Upper lobe of left lung (tissue), 4 donors: ENCODE data around the gene DOCK1.

Source experiments
- CTCF ChIP-seq, 6 experiments: fragments of 450-650 bp in 4 of 6; fragments of 200-600 bp in 2 of 6; sonication (generic) in 2 of 6; IDR thresholded peaks; one replicate each; pipeline ENCODE4 v1.5.1; 2016 to 2019; ENCODE audit warnings: antibody characterized with exemption in 6 of 6
- POLR2A ChIP-seq, 4 donors: fragments of 450-650 bp; IDR thresholded peaks; one replicate each; pipeline ENCODE4 v1.5.1; 2016 to 2017; ENCODE audit warnings: antibody characterized with exemption in 4 of 4, mild to moderate bottlenecking in 2 of 4

- no peak for TF ChIP-seq CTCF (IDR thresholded peaks at IDR 0.05)
- TF ChIP-seq POLR2A (IDR thresholded peaks at IDR 0.05) = no peak
These were observed 420.3 kb downstream of the DOCK1 start for GRCh38 chr10:127325506-127325905.
